ENCODE measurements around the gene TMPRSS11D.

DNA sequence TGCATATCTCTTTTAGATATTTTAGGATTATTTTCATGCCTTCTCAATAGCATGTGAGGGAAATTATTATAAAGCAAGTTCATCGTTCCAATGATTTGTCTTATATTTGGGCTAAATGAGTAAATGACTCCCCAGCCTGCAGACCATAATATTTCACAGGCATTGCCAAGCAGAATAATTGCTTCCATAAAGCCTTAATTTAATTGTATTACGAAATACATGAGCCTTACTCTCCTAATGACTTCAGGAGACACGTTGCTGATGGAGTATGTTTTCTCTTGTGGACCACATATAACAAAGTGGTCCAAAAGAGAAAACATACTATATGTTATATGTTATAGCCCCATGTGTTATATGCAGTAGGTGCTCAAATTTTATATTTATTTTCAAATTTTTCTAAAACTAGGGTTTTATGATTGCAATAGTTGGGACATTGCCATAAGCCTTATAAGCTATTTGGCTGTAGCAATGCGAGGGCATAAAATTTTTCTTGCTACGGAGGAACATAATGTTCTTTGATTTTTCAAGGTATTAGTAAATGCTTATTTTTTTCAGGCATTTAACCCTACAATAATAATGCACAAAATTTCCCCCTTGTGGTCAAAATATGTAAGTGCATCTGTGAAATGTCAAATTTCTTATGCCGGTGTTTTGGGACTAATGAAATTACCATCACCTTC lies 26.2 kb upstream of the TMPRSS11D start:
- TF ChIP-seq CTCF (IDR thresholded peaks at IDR 0.05) (peak; percentile 46 to 66 (median 57)), POLR2A (IDR thresholded peaks at IDR 0.05) (no peak)

Data from right lobe of liver (tissue), 4 donors.